ENCODE data around the gene GPR12.
A peak's percentile ranks its signal among the peaks of the same experiment; 100 is the strongest.

The GPR12 gene

DNA sequence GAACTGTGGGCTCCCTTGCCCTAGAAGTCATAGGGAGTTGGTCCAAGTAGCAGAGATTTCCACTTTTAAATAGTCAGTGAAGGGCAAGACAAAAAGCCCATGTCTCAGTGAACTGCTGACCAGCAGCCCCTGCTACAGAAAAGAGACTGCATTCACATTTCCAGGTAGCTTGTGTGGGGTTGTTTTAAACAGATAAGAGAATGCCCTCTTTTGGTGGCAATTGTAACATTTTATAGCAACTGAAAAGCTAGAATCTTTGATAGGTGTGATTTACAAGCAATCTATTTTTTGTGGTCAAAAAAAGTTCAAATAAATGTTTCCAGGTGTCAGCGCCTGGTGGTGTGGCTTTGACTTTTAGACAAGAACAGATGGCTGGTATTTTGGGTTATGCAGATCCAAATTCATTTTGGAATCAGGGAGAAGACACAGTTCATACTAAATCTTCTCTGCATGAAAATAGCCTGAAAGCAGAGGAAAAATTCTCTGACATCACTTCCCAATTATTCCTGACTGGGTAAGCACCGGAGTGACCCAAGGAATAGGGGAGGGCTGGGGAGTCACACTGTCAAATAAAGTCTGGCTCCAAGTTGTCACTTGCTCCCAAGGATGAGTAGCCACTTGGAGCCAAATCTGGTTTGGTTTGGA lies 26.2 kb upstream of the GPR12 start:
- H2BK120ac ChIP-seq (ENCODE audit: low read depth, low read length), result no peak overlapping the region
- no peak overlapping the region for H3K14ac ChIP-seq (ENCODE audit: low read length in 2 of 2)
- H3K4me3 ChIP-seq (ENCODE audit: insufficient read depth in 1 of 2, low read depth in 1 of 2, low read length in 2 of 2), result no peak overlapping the region
- DNase-seq, result no peak
- H2AFZ ChIP-seq (ENCODE audit: low read depth, low read length), result no peak overlapping the region
- peaks cover 3% of the 10 kb centered on the region for H3K9me3 ChIP-seq (ENCODE audit: control insufficient read depth, low read length)
- H3K4me1 ChIP-seq (ENCODE audit: control insufficient read depth, insufficient read depth, low read depth, low read length), result peaks cover 1% of the 10 kb centered on the region
- no peak overlapping the region for H2BK15ac ChIP-seq (ENCODE audit: low read depth, poor library complexity, severe bottlenecking)
- WGBS, result 81% methylated on average over 2 of the region's 2 CpGs
- H2AK5ac ChIP-seq (ENCODE audit: low read length, severe bottlenecking), result no peak overlapping the region
- H3K4ac ChIP-seq (ENCODE audit: low read depth in 1 of 2, low read length in 2 of 2), result no peak overlapping the region
- no peak overlapping the region for H3K4me2 ChIP-seq (ENCODE audit: low read length, poor library complexity, severe bottlenecking)
- H4K91ac ChIP-seq (ENCODE audit: low read length), result no peak overlapping the region
- no peaks in the 10 kb centered on the region for H3K79me1 ChIP-seq (replicated peaks; ENCODE audit: low read length, poor library complexity, severe bottlenecking)
- no peak overlapping the region for H3K9ac ChIP-seq (ENCODE audit: low read length)
- H3K27ac ChIP-seq (ENCODE audit: low read length, poor library complexity, severe bottlenecking), result no peak overlapping the region
- H3K36me3 ChIP-seq (ENCODE audit: control insufficient read depth in 1 of 2, insufficient read depth in 2 of 2, low read depth in 1 of 2, low read length in 2 of 2), result no peaks in the 10 kb centered on the region
- no peak overlapping the region for H2BK12ac ChIP-seq (ENCODE audit: low read length in 2 of 2)
- H3K23ac ChIP-seq (ENCODE audit: low read length in 2 of 2), result no peak overlapping the region
- H3K18ac ChIP-seq (ENCODE audit: low read depth in 1 of 2, low read length in 2 of 2), result no peak overlapping the region
- H2BK5ac ChIP-seq (ENCODE audit: low read depth, low read length, poor library complexity, severe bottlenecking), result no peak overlapping the region
- H3K27me3 ChIP-seq (ENCODE audit: control insufficient read depth in 1 of 2, insufficient read depth in 1 of 2, low read length in 2 of 2), result peaks cover 42 to 49% of the 10 kb centered on the region in 2 experiments
- no peak overlapping the region for H4K8ac ChIP-seq (ENCODE audit: low read length)

DNA sequence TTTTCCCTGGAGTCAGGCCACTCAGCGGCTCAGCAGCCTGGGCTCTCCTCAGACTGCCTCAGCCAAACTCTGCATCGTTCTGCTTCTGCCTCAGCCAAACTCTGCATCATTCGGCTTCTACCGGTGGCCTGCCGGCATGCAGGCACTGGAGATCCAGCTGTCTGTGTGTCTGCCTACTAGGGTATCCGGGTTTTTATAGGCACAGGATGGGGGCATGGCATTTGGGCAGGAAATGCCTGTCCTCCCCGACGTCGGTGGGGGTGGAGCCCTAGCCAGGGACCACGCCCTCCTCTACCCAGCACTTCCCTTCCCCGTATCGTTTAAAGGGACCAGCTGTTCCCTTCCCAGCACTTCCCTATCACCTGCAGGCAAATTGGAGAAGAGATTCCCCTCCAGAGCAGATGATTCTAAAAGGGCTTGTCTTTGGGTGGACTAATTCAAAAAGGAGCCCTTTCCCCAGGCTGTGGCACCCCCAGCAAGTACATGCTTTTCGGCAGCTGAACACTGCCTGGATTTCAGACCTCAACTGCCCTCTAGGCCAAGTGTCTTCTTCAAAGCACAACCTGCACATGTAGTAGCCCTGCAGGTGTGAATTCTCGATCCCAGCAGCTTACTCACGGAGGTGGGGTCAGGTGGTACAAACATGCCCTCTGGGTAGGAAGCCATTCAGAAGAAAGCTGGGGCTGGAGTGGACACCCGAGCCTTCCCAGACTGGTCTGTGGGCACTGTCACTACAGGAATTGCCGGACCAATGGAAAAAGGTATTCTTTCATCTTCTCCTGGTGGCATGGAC lies 25.4 kb upstream of the GPR12 start:
- DNase-seq, result no peak
- Histone ChIP-seq H3K14ac (ENCODE audit: low read length in 2 of 2) (no peak overlapping the region), H3K4me1 (ENCODE audit: control insufficient read depth, insufficient read depth, low read depth, low read length) (peaks cover 1% of the 10 kb centered on the region), H3K79me1 (replicated peaks; ENCODE audit: low read length, poor library complexity, severe bottlenecking) (no peaks in the 10 kb centered on the region), H2BK15ac (ENCODE audit: low read depth, poor library complexity, severe bottlenecking) (no peak overlapping the region), H2AK5ac (ENCODE audit: low read length, severe bottlenecking) (no peak overlapping the region), H3K27me3 (ENCODE audit: control insufficient read depth in 1 of 2, insufficient read depth in 1 of 2, low read length in 2 of 2) (peaks cover 42 to 56% of the 10 kb centered on the region in 2 experiments), H4K8ac (ENCODE audit: low read length) (no peak overlapping the region), H3K23ac (ENCODE audit: low read length in 2 of 2) (no peak overlapping the region), H3K9me3 (ENCODE audit: control insufficient read depth, low read length) (peaks cover 3% of the 10 kb centered on the region), H3K4me2 (ENCODE audit: low read length, poor library complexity, severe bottlenecking) (no peak overlapping the region), H2BK5ac (ENCODE audit: low read depth, low read length, poor library complexity, severe bottlenecking) (no peak overlapping the region), H2BK120ac (ENCODE audit: low read depth, low read length) (no peak overlapping the region), H2BK12ac (ENCODE audit: low read length in 2 of 2) (no peak overlapping the region), H3K36me3 (ENCODE audit: control insufficient read depth in 1 of 2, insufficient read depth in 2 of 2, low read depth in 1 of 2, low read length in 2 of 2) (no peaks in the 10 kb centered on the region), H3K4ac (ENCODE audit: low read depth in 1 of 2, low read length in 2 of 2) (no peak overlapping the region), H3K9ac (ENCODE audit: low read length) (no peak overlapping the region), H2AFZ (ENCODE audit: low read depth, low read length) (no peak overlapping the region), H3K4me3 (ENCODE audit: insufficient read depth in 1 of 2, low read depth in 1 of 2, low read length in 2 of 2) (peak overlapping the region in 1 of 2 experiments; percentile 44), H3K27ac (ENCODE audit: low read length, poor library complexity, severe bottlenecking) (no peak overlapping the region), H3K18ac (ENCODE audit: low read depth in 1 of 2, low read length in 2 of 2) (no peak overlapping the region), H4K91ac (ENCODE audit: low read length) (peak overlapping the region; percentile 32)
- WGBS, result 27% methylated on average over 16 of the region's 17 CpGs

DNA sequence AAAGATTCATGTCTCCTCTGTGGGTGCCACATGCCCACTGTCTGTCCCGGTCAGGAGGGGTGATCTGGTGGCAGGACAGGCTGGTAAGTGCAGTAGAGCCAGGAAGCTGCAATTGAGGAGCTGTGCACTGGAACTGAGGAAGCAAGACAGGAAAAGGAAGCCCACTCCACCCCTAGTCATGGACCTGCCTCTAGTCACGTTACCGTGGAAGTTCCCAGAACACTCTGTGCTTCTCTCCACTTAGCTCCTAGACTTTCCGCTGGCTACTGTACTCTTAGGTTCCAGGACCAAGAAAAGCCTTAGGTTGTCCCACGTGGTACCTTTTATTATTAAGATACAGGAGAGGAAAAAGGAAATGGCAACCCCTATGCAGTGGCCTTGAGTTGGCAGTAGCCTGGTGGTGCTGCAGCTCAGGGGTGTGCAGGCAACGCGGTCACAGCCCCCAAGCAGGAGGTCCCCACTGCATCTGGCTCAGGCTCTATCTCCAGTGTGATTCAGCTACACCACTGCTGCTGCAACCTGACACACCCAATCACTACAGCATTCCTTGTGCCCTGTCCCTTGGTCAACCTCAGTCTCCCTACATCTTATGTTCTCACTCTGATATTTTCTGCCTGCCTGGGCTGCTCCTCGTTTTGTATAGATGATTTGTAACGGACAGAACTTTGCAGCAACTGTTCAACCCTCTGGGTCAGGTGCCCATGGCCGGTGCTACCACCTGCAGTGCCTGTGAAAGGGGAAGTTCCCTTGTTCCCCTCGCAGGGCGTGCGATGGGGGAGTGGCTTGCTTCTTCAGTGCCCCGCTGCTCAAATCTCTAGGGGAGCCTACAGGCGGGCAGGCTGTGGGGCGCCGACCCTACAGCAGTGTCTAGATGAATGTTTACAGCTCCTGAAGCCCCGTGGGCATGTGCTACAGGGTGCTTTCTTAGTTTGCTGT lies 24.4 kb upstream of the GPR12 start:
- Histone ChIP-seq H4K8ac (ENCODE audit: low read length) (no peak overlapping the region), H2AK5ac (ENCODE audit: low read length, severe bottlenecking) (no peak overlapping the region), H3K4ac (ENCODE audit: low read depth in 1 of 2, low read length in 2 of 2) (no peak overlapping the region), H3K9me3 (ENCODE audit: control insufficient read depth, low read length) (peaks cover 3% of the 10 kb centered on the region), H2BK15ac (ENCODE audit: low read depth, poor library complexity, severe bottlenecking) (no peak overlapping the region), H3K27ac (ENCODE audit: low read length, poor library complexity, severe bottlenecking) (no peak overlapping the region), H3K27me3 (ENCODE audit: control insufficient read depth in 1 of 2, insufficient read depth in 1 of 2, low read length in 2 of 2) (peaks cover 42 to 56% of the 10 kb centered on the region in 2 experiments), H2BK5ac (ENCODE audit: low read depth, low read length, poor library complexity, severe bottlenecking) (no peak overlapping the region), H3K23ac (ENCODE audit: low read length in 2 of 2) (no peak overlapping the region), H3K4me2 (ENCODE audit: low read length, poor library complexity, severe bottlenecking) (no peak overlapping the region), H2BK120ac (ENCODE audit: low read depth, low read length) (no peak overlapping the region), H3K14ac (ENCODE audit: low read length in 2 of 2) (no peak overlapping the region), H3K4me3 (ENCODE audit: insufficient read depth in 1 of 2, low read depth in 1 of 2, low read length in 2 of 2) (no peak overlapping the region), H2AFZ (ENCODE audit: low read depth, low read length) (no peak overlapping the region), H3K18ac (ENCODE audit: low read depth in 1 of 2, low read length in 2 of 2) (no peak overlapping the region), H3K79me1 (replicated peaks; ENCODE audit: low read length, poor library complexity, severe bottlenecking) (no peaks in the 10 kb centered on the region), H3K36me3 (ENCODE audit: control insufficient read depth in 1 of 2, insufficient read depth in 2 of 2, low read depth in 1 of 2, low read length in 2 of 2) (no peaks in the 10 kb centered on the region), H3K4me1 (ENCODE audit: control insufficient read depth, insufficient read depth, low read depth, low read length) (peaks cover 1% of the 10 kb centered on the region), H4K91ac (ENCODE audit: low read length) (no peak overlapping the region), H2BK12ac (ENCODE audit: low read length in 2 of 2) (no peak overlapping the region), H3K9ac (ENCODE audit: low read length) (no peak overlapping the region)
- no peak for DNase-seq
- WGBS, result 27% methylated on average over 18 of the region's 18 CpGs

DNA sequence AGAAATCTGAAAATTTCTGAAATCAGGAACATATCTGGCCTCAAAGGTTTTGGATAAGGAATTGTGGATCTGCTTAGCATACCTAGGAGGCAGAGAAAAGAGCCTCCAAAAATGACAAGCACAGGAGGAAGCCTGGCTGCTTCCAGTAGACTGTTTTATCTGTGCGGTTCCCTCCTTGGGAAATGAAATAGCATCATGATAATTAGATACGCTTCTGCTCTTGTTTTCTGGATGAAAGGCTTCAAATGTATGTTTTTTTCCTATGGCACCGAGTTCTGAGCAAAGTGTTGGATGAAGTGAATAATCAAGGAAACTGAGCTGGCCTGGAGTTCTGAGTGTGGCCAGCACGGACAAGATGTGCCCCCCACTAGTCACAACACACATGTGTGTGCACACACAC lies 19.8 kb upstream of the GPR12 start:
- H3K4ac ChIP-seq (ENCODE audit: low read depth in 1 of 2, low read length in 2 of 2), result no peak overlapping the region
- H3K4me1 ChIP-seq (ENCODE audit: control insufficient read depth, insufficient read depth, low read depth, low read length), result no peaks in the 10 kb centered on the region
- H4K8ac ChIP-seq (ENCODE audit: low read length), result no peak overlapping the region
- H3K36me3 ChIP-seq (ENCODE audit: control insufficient read depth in 1 of 2, insufficient read depth in 2 of 2, low read depth in 1 of 2, low read length in 2 of 2), result no peaks in the 10 kb centered on the region
- no peak overlapping the region for H4K91ac ChIP-seq (ENCODE audit: low read length)
- H2AFZ ChIP-seq (ENCODE audit: low read depth, low read length), result no peak overlapping the region
- H3K9ac ChIP-seq (ENCODE audit: low read length), result no peak overlapping the region
- WGBS, result 82% methylated on average over 4 of the region's 4 CpGs
- no peak overlapping the region for H2BK15ac ChIP-seq (ENCODE audit: low read depth, poor library complexity, severe bottlenecking)
- H3K27me3 ChIP-seq (ENCODE audit: control insufficient read depth in 1 of 2, insufficient read depth in 1 of 2, low read length in 2 of 2), result peaks cover 11 to 25% of the 10 kb centered on the region in 2 experiments
- peaks cover 3% of the 10 kb centered on the region for H3K9me3 ChIP-seq (ENCODE audit: control insufficient read depth, low read length)
- H2BK12ac ChIP-seq (ENCODE audit: low read length in 2 of 2), result no peak overlapping the region
- H3K4me3 ChIP-seq (ENCODE audit: insufficient read depth in 1 of 2, low read depth in 1 of 2, low read length in 2 of 2), result no peak overlapping the region
- no peak for DNase-seq
- no peak overlapping the region for H2BK5ac ChIP-seq (ENCODE audit: low read depth, low read length, poor library complexity, severe bottlenecking)
- H3K79me1 ChIP-seq (replicated peaks; ENCODE audit: low read length, poor library complexity, severe bottlenecking), result no peaks in the 10 kb centered on the region
- no peak overlapping the region for H2BK120ac ChIP-seq (ENCODE audit: low read depth, low read length)
- no peak overlapping the region for H3K14ac ChIP-seq (ENCODE audit: low read length in 2 of 2)
- H3K27ac ChIP-seq (ENCODE audit: low read length, poor library complexity, severe bottlenecking), result no peak overlapping the region
- no peak overlapping the region for H3K4me2 ChIP-seq (ENCODE audit: low read length, poor library complexity, severe bottlenecking)
- no peak overlapping the region for H3K23ac ChIP-seq (ENCODE audit: low read length in 2 of 2)
- no peak overlapping the region for H2AK5ac ChIP-seq (ENCODE audit: low read length, severe bottlenecking)
- H3K18ac ChIP-seq (ENCODE audit: low read depth in 1 of 2, low read length in 2 of 2), result no peak overlapping the region
